HG03558 (cell line): Measurements from ENCODE around the gene FGF22.
"Not testable (repeated sequence)": the region's sequence is repeated elsewhere in the genome, so short reads cannot be mapped to it uniquely, and the experiment has no call there.

ENCODE experiments used
- ATAC-seq: cut with Tn5 transposase; IDR thresholded peaks from one replicate; pipeline ENCODE4 v1.9.1; 2021; ENCODE audit warnings: moderate number of reproducible peaks; ENCODE audit not compliant: unreplicated experiment; ENCODE audit errors: extremely low read depth

Gene FGF22

DNA sequence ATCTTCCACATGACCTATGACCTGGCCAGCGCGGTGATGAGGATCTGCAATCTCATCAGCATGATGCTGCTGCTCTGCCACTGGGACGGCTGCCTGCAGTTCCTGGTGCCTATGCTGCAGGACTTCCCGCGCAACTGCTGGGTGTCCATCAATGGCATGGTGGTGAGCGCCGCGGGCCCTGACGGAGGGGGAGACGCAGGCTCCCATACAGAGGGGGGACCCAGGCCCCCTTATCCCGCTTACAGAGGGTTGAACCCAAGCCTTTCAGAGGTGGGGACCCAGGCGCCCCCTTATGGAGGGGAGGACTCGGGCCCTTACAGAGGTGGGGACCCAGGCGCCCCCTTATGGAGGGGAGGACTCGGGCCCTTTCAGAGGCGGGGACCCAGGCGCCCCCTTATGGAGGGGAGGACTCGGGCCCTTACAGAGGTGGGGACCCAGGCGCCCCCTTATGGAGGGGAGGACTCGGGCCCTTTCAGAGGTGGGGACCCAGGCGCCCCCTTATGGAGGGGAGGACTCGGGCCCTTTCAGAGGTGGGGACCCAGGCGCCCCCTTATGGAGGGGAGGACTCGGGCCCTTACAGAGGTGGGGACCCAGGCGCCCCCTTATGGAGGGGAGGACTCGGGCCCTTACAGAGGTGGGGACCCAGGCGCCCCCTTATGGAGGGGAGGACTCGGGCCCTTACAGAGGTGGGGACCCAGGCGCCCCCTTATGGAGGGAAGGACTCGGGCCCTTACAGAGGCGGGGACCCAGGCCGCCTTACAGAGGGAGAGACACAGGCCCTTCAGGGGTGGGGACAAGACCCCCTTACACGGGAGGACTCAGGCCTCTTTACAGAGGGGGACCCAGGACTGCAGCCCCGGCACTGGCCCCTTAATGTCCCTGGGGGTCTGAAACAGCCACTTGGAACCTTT lies 34.4 kb upstream of the FGF22 start:
- ATAC-seq = not testable (repeated sequence)

GRCh38 chr19:607301-608154 lies 32.2 kb upstream of the FGF22 start:
- ATAC-seq = no peak

GRCh38 chr19:608155-609003 lies 31.3 kb upstream of the FGF22 start:
- no peak for ATAC-seq

DNA sequence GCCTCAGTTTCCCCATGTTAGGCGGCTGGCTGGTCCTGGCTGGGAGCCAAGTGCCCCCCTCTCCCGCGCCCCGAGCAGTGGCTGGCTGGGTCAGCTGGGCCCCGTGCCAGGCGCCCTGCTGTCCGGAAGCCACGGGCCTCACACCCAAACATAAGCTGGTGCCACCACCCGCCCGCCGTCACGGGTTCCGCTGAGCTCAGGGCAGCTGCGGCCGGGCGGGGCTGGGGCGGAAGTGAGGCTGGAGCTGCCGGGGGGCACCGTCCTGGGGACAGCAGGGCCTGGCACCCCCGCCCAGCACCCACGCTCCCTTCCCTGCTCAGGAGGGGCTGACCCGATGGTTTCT lies 30.7 kb upstream of the FGF22 start:
- ATAC-seq = no peak

DNA sequence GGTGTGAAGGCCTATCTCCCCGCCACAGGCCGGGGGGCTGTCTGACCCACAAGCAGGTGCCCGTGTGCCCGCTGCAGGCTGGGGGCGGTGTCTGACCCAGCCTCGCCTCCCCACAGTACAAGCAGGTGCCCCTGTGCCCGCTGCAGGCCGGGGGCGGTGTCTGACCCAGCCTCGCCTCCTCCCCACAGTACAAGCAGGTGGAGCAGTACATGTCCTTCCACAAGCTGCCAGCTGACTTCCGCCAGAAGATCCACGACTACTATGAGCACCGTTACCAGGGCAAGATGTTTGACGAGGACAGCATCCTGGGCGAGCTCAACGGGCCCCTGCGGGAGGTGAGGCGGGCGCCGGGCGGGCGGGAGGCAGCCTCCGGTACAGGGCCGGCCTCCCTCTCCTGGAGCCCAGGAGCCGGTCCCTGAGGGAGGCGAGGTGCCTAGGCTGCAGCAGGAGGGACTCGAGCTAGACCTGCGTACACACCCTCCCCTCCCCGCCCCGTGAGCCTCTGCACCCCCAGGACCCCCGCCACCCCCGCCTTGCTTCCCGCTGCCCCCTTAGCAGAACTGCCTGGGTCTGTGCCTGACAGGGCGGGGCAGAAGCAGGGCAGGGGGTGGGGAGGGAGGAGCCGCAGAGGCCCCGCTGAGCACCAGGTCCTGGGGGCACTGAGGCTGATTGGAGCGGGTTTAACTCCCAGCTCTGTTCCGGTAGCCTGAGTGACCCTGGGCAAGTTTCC lies 29.4 kb upstream of the FGF22 start:
- no peak for ATAC-seq

GRCh38 chr19:610801-611480 lies 28.7 kb upstream of the FGF22 start:
- ATAC-seq = no peak

DNA sequence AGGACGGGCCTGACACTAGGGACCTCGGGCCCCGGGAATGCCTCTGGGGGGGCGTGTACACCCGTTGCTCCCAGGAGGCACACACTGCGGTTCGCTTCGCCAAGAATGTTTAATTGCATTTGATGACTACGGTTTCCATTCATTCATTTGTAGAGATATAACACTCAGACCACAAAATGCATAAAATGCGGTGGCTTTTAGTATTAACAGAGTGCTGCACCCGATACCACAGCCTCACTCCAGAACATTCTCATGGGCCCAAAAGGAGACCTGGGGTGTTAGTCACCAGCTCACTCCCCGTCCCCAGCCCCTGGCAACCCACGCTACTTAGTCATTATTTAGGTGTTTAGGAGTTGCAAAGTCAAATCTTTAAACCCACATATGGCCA lies 28.2 kb upstream of the FGF22 start:
- ATAC-seq = no peak

DNA sequence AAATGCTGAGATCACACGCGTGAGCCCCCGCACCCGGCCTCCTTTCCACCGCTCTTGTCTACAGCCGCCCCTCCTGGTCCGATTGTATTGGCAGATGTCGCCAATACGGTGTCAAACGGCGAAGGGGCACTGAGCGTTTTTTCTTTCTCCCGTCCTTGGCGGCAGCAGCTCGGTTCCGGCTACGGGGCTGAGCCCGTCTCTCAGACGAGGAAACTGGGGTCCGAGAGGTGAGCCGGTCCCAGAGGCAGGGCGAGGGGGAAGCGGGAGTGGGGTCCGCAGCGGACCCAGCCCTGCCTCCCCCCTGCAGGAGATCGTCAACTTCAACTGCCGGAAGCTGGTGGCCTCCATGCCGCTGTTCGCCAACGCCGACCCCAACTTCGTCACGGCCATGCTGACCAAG lies 26.7 kb upstream of the FGF22 start:
- ATAC-seq = no peak

DNA sequence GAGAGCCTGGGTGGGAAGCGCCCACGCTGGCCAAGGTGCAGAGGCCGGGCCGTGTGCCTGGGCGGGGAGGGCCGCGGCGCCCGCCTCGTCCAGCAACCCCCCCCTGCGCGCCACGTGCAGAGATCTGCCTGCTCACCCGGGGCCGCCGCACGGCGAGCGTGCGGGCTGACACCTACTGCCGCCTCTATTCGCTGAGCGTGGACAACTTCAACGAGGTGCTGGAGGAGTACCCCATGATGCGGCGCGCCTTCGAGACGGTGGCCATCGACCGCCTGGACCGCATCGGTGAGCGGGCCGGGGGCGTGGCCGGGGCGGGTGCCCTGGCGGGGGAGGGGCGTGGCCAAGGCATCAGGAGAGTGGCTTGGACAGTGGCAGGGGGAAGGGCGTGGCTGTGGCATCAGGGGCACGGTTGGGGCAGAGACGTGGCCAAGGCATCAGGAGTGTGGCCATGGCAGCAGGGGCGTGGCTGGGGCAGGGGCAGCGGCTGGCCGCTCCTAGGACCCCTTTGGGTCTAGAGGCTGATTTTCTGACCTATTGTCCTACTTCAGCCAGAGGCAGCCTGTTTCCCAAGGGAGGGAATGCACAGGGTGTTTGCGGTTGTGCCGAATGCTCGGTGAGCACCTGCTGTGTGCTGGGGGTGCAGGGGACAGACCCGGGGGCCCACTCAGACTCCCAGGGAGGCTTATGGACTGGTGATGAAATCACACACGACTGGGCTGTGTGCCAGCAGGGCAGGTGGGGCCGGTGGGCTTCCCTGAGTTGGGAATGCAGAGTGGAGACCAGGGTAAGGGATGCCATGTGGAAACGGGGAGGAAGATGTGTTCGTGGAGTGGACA lies 25.7 kb upstream of the FGF22 start:
- ATAC-seq = no peak

DNA sequence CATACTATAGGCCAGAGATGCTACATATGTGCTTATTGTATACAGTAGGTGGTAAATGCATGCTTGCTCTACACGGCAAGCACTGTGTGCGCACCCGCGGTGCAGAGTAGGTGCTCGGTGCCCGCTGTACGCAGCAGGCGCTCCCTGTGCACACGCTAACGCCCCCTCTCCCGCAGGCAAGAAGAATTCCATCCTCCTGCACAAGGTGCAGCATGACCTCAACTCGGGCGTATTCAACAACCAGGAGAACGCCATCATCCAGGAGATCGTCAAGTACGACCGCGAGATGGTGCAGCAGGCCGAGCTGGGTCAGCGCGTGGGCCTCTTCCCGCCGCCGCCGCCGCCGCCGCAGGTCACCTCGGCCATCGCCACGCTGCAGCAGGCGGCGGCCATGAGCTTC lies 24.1 kb upstream of the FGF22 start:
- ATAC-seq = no peak

GRCh38 chr19:616062-616700 lies 23.5 kb upstream of the FGF22 start:
- ATAC-seq = no peak

GRCh38 chr19:616747-617526 lies 22.7 kb upstream of the FGF22 start:
- no peak for ATAC-seq

DNA sequence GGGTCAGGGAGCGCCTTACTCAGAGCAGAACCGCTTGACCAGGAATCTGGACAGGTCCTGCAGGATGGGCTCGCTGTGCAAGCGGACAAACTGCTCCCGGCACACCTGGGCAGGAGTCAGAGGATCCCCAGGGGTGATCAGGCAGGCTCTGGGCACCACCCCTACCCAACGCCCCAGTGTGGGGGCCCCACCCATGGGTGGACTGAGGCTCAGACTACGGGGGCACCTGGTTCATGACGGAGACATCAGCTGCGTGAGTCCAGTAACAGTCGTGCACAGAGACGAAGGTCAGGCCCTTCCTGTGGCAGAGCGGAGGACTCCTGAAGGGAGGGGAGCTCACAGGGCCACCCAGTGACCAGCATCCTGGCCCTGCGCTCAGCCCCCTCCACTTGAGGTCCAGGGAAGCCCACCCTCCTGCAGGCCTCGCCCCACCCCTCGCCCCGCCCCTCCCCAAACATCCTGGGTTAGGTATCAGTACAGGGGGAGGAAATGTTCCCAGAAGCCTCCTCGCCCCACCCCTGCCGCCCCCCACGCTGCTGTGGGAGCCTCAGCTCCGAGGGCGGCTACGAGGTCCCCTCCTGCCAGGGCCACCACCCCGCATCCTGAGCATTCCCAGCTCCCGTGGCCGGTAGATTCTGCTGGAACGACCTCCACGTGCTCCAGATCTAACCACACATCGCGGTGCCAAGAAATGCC lies 22.0 kb upstream of the FGF22 start:
- ATAC-seq = no peak

GRCh38 chr19:618247-618619 lies 21.4 kb upstream of the FGF22 start:
- ATAC-seq = no peak

DNA sequence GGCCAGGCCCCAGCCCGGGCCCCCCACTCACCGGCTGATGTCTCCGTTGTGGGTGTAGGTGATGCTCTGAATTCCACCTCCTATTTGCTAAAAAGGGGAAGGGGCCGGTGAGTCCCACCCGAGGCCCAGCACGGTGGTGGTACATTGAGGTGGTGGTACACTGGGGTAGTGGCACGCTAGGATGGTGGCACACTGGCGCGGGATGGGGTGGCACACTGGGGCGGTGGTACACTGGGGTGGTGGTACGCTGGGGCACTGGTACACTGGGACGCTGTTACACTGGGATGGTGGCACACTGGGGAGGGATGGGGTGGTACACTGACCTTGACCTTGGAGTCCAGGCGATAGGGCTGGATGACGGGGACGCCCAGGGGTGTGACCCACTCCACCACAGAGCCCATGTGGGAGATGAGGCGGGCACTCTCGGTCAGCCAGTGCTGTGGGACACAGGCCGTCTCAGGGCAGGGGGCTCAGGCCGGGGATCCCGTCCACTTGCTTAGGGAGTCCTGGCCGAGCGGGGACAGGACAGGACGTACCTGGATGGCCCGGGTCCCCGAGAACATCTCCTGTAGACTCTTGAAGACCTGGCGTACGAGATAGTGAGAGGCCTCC lies 20.9 kb upstream of the FGF22 start:
- ATAC-seq = no peak

DNA sequence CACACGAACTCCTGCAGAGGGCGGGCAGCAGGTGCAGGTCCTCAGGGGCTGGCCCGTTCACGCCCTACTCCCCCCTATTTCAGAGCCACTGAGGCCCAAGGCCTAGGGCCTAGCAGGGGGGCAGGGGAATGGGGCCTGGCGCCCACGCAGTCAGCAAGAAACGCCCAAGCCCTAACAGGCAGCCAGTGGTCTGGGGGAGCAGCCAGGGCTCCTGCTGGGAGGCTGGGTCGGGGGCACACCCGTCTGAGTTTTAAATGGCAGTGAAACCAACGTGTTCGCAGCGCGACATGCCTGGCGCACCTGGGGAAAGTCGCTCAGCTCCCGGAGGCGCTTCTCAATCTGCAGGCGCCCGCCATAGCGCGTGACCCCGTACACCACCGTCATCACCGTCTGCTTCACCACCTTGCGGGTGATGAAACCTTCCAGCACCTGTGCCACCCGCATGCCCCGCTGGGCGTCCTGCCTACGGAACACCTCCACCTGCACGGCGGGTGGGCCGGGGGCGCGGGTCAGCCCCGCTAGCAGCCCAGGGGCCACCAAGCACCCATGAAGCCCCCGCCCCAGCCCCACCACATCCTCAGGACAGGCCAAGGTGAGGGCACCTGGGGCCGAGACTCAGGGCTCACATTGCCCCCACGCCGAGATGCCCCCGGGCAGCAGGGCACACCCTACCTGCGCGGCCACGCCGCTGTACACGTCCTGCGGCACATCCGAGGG lies 20.2 kb upstream of the FGF22 start:
- no peak for ATAC-seq
